ENCODE measurements around the gene AKAP12.

The AKAP12 gene

DNA sequence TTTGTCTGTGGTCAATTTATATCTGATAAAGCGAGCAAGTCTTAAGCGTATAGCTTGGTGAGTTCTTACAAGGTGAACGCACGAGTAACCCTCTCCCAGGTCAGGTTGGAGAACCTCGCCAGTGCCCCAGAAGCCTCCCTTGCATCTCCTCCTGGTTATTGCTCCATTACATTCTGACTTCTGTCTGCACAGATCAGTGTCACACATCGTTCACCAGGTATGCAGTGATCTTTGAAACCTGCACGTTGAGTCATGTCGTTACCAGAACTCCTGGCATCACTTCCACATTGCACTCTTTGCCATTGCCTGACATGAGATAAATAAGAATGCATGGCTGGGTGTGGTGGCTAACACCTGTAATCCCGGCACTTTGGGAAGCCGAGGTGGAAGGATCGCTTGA lies 44.2 kb downstream of the AKAP12 start:
- DNase-seq, result no peak

DNA sequence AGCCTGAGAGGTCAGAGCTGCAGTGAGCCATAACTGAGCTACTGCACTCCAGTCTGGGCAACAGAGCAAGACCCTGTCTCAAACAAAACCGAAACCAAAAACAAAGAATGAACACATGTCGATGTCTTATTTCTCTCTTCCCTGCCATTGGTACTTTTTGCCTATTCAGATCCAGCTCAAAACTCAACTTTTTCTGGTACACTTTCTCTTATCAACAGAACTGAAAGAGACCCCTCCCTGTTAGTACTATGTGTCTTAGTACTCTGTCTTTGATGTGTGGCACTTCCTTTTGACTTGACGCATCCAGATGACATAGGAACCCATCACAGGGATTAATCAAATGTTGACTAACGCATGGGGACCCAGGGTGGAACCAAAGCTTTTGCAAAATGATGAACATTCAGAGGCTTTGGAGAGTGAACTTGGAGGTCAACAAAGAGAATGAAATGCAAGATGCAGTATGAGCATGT lies 44.8 kb downstream of the AKAP12 start:
- DNase-seq, result peak; percentile 11

GRCh38 chr6:151285122-151285521 lies 45.4 kb downstream of the AKAP12 start:
- peak; percentile 82 for DNase-seq

GRCh38 chr6:151286214-151286613 lies 46.4 kb downstream of the AKAP12 start:
- DNase-seq, result no peak

DNA sequence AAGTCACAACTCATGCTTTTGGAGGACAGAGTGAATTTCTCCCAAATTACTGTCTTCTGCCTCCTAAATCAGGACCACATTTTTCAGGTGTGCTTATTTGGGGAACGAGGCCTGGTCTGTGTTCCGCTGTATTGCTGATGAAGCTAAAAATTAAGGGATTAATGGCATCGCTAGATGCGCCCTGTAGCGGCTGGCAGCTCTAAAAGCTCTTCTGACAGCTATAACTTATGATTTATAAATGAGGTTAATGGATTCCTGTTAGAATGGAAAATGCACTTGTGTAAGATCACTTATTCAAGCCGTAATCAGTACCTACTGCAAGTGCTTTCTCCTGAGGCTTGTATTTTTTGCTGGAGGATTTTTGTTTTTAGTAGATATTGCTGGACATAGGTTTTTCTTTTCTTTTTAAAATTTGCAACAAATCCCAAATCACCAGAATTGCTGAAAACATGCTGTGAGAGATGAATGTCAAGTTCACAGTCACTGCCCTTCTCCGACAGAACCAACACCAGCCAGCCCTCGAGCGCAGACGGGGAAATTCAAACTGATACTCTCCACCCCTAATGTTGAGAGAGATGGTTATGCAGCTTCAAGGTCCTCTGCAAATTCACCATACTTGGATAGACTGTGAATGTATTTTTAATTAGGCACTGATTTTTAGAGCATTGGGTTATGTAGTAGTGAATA lies 49.1 kb downstream of the AKAP12 start:
- no peak for DNase-seq

DNA sequence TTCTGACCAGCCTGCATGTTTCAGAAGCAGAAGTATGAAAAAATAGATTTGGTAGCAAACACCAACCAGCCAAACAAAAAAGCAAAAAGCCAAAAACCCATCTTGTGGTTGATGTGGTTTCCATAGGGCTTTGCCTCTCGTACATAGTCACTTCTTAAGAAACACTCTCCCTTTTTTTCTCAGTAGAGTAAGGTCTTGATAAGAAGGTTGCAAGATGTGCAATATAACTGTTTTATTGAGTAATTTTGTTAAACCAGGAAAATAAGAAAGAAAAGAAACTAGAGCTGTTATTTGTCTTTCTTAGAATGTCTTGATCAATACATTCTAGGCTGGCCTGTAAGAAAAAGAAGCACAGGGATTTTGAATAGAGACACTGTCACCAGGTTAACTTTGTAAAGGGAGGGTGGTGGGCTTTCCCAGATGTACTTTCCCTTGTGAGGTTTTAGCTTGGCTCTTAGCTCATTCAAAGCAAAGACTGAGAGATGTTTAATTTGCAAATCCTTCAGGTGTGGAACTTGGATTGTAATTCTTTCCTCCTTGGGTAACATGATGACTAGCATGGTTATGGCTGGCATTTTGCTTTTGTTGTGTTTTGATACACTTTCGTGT lies 49.7 kb downstream of the AKAP12 start:
- DNase-seq, result peak; percentile 19

DNA sequence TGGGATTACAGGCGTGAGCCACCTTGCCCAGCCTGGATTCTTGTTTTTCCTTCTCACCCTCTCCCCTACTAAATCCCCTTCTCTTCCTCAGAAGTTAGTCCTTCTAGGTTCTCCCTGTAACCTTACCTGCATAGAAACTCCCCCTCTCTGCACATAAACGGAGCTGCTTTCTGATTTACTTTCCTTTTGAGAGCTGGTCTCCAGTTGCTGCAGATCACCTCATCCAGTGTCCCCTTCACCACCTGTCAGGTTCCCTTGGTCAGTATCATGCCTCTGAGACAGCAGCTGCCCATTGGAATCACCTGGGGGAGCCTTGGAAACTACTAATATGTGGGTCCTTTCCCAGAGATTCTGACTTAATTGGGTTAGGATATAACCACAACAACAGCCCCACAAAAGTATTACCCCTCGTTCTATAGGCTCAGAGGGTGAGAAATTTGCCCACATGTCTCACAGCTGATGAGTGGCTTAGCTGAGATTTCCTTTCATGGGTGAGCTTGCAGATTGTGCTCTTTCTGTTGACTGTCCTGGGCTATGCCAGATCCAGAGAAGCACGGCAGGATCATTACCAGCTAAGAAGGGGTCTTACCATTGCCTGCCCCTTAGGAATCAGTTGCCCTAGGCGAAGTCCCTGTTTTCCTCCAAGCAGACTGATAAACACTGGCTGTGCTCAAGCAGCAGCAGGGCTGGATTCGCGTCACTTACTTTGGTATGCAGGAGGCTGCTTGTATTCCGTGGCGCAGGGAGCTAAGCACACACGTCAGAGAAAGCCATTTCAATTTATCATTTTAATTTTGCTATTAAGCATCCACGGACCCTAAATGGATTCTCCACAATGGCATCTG lies 51.3 kb downstream of the AKAP12 start:
- peak; percentile 74 for DNase-seq

DNA sequence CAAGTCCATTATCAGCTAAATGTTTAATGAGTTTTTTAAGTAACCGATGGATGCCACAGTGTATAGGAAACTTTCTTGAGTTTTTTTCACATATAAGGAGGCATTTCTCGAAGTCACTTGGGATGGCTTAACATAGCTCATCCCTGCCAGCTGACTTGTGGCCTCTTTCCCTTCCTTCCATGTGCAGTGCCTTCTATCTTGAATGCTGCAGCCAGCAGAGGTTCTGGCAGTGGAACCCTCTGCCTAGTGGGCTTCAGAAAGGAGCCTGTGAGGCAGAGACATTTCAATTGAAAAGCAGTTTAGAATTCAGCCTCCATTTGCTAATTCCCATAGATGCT lies 51.9 kb downstream of the AKAP12 start:
- no peak for DNase-seq

GRCh38 chr6:151292974-151293687 lies 53.4 kb downstream of the AKAP12 start:
- DNase-seq, result peak; percentile 18

GRCh38 chr6:151293688-151294016 lies 53.9 kb downstream of the AKAP12 start:
- DNase-seq, result peak; percentile 18

DNA sequence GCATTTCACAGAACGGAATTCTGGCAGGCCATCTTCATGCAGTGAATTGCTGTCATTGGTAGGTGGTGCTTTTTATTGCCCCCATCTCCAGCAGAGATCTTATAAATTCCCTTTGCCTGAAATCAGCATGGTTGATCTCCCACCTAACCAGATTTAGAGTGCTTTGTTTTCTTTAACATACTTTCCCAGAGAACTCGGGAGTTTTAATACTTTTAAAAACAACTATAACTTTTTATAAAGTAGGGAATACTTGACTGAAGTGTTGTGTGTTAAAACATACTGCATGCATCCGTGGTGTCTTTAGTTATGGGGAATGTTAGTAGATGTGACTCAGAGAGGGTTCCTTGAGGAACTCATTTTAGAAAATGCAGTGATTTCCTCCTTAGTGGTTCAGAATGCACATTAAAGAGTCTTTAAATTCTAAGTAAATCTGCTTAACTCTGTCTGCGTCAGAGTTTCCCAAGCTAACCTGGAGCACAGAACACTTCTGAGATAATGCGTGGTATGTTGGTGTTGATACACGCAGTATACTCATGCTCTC lies 54.9 kb downstream of the AKAP12 start:
- peak; percentile 61 for DNase-seq

DNA sequence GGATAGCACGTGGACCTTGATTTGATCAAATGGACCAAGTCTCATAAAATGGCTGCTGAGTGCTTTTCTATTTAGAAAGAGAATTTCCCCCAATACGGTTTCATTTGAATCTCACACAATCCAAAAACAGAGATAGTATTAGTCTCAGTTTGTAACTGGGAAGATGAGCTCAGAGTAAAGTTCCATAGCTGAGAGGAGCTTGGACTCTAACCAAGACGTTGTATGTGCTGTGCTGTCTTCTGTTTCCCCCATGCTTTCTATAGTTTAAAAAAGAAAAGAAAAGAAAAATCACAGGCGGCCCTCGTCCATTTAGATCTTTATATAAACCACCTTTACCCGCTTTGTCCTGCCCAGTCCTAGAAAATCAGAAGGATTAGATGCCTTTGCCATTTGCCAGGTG lies 58.1 kb downstream of the AKAP12 start:
- no peak for DNase-seq

GRCh38 chr6:151299011-151299410 lies 59.2 kb downstream of the AKAP12 start:
- no peak for DNase-seq

DNA sequence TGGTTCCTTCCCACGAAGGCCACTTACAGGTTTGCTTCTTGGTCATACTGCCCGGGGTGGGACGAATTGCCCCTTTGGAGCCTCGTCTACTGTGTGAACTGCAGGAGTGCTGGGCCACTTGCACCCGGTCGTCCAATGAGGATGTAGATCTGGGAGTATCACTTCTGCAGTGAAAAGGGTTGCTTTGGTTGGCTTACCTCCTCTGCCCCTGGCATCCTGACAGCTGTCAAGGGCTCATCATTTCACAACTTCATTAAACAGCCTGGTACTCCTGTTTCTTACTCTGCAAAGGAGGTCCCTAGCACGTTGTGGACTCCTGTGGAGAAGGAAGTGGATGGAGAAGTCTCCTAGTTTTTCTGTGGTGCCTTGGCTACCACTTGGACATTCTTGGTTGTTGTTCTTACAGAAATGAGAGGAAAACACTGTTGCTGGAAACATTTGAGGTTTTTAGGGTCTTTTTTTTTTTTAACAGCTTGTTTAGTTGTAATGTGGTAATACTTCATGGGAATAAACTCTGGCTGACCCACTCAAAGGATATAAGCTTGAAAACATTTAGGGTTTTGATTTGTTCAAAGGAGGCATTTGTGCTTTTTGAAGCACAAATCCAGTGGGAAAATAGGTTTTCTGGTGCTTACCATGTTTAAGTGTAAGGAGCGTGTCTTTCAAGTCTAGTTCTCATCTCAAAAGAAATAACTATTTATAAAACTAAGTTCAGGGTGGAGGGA lies 60.7 kb downstream of the AKAP12 start:
- no peak for DNase-seq

- no peak for DNase-seq
These were observed 61.8 kb downstream of the AKAP12 start for GRCh38 chr6:151301547-151301946.

DNA sequence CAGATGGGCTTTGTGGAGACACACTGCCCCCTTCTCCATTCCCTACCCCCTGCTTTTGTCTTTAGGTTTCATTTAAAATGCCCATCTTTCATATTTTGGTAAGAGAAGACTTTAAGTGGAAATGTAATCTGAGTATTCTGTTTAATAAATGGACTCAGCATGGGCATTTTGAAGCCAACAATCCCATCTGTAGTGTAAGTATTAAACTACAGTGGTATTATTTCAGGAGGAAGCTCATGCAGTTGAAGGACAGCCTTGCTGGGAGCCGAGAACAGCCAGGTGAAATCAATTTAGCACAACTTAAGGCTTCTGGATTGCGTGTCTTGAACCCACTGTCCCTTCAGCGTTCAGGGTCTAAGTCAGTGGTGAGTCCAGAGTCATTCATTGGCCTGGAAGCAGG lies 63.5 kb downstream of the AKAP12 start:
- DNase-seq, result no peak

- DNase-seq, result no peak
These were observed 66.6 kb downstream of the AKAP12 start for GRCh38 chr6:151306269-151306783.

- no peak for DNase-seq
These were observed 67.7 kb downstream of the AKAP12 start for GRCh38 chr6:151307501-151307900.

- DNase-seq, result no peak
These were observed 69.9 kb downstream of the AKAP12 start for GRCh38 chr6:151309619-151310018.

GRCh38 chr6:151310279-151310678 lies 70.5 kb downstream of the AKAP12 start:
- DNase-seq, result no peak

DNA sequence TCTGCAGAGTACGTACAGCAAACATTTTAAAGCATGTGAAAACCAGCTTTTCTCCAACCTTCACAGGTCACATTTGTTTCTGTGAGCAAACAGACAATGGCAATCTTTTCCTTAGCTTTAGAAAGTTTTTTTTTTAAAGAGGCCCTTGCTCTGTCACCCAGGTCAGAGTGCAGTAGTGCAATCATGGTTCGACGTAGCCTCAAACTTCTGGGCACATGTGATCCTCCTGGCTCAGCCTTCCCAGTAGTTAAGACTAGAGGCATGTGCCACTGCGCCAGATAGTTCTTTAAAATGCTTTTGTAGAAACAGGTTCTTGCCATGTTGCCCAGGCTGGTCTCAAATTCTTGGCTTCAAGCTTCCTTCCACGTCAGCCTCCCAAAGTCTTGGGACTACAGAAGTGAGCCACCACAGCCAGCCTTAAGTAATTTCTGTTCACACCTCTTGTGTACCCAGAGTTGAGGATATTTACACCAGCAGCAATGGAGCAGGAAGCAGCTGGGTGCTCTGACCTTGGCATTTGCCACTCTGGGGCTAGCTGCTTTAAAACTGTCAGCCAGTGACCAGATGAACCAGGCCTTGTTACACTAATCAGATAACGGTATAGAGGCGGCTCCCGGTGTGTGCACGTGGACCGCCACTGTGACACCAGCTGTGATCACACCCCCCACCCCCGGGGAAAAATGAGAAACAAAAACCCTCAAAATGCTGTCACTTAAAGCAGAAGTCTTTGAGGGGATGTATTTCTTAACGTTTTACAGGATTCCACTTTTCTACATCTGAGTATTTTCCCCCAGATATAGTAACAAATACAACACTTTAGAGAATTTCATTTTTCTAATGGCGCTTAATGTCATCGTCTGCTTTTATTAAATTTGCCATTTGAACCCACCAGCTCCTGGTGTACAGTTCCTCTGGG lies 71.3 kb downstream of the AKAP12 start:
- DNase-seq, result no peak

Measured in fibroblast of skin of abdomen (primary cell).